Measurements from ENCODE around the gene C4orf17. TPM values are rescaled to one million over a fixed set of nuclear protein-coding genes. Genes with fewer than 3 reads are reported as not detected.

C4orf17 gene
- total RNA-seq, 1 donor from 2014 or later = not detected

- no peak for DNase-seq (ENCODE audit: low read depth)
Observed at GRCh38 chr4:99536848-99537247, 26.0 kb downstream of the C4orf17 start.

DNA sequence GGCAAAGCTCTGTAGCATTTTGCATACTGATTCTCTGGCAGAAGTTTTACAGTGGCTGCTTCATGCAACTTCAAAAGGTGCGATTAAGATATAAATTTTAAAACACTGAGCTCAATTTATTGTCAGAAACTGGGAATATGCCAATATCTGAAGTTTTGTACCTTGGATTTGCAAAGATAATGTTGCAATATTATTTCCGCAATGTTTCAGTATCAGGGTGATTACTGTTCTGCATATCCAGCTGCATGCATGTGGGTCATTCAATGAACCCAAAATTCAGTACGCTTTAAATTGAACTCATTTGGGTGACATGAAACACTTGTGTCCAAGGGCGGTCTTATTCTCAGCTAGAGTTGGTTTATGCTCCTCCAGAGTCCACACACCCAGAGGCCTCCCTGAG, 26.9 kb downstream of the C4orf17 start:
- DNase-seq (ENCODE audit: low read depth) = no peak

GRCh38 chr4:99540277-99540939, 29.6 kb downstream of the C4orf17 start:
- DNase-seq (ENCODE audit: low read depth) = no peak

- no peak for DNase-seq (ENCODE audit: low read depth)
Observed at GRCh38 chr4:99552872-99553271, 42.1 kb downstream of the C4orf17 start.

DNA sequence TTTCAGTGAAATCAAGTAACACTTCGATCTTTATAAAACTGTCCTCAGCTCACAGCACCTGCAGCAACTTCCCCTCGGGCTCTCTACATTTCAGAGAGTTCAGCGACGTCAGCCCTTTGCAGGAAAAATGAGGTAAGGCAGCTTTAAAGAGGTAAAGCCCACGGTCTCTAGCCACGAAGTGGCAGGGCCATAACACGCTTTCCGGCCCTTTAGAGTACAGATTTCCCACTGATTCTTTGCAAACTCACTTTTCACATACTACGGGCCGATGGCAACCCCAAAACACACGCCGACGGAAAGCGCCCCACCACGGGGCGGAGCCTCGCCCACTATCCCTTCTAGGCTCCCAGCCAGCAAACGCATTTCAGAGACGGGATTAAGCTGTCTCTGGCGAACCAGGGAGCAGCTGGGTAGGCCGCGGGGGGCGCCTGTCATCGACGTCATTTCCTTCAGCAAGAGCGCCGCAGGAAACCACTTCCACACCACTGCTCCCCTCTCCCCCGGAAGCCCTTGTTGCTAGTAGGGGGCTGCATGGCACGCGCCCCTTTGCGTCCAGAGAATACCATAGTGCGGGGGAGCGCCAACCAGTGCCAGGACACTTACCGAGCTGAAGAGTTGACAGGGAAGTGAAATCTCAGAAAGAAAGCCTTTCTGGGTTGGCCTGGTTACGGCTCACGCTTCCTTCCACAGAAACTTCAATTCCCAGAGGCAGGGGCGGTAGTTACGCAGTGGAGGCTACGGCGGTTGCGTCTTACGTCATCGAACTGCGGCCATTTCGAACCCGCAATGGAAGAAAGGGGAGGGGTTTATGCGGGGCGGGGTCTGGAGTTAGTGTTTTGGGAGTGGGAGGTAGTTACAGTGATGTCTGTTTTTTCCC, 52.7 kb downstream of the C4orf17 start, which contains the start of gene TRMT10A:
TSS of gene TRMT10A (minus strand) at position 730 of the 877 bp plus-strand sequence. CDS start 4,701 bp downstream, outside the sequence.
- DNase-seq (ENCODE audit: low read depth) = peak; percentile 99

- peak; percentile 66 for DNase-seq (ENCODE audit: low read depth)
Observed at GRCh38 chr4:99564921-99565320, 54.1 kb downstream of the C4orf17 start.

GRCh38 chr4:99571883-99572282, 61.1 kb downstream of the C4orf17 start:
- DNase-seq (ENCODE audit: low read depth) = no peak

- peak; percentile 23 for DNase-seq (ENCODE audit: low read depth)
Observed at GRCh38 chr4:99572527-99573240, 61.9 kb downstream of the C4orf17 start.

DNA sequence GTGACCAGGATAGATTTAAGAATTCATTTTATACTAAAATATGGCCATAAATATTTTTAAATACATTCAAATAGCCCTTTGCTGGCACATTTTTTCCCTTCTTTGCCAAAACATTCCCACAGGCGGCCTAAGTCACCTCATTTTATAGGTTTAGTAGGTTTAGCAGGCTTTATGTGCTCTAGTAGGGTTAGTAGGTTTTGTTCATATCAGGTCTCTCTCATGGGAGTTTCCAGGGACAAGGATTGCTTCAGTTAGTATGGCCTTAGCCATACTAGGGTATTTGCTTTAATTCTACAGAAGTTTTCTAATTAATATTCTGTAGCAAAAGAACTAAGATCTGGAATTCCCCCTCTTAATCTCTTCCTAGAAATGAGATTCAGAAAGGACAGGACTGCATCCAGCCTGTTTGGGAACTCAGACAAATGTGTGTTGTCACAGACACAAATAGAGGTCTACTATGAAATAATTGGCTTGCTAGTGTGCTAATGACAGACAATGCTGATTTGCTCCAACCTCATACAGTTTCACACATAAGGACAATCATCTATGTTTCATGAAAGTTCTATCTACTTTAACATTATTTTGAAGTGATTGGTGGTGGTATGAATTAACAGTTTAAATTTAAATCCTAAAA, 63.0 kb downstream of the C4orf17 start:
- no peak for DNase-seq (ENCODE audit: low read depth)

GRCh38 chr4:99574530-99575324, 63.9 kb downstream of the C4orf17 start, which contains the start of gene MTTP:
Gene MTTP (plus strand): TSS chr4:99574824. CDS start chr4:99574910, 86 bp downstream.
- no peak for DNase-seq (ENCODE audit: low read depth)

- no peak for DNase-seq (ENCODE audit: low read depth)
Observed at GRCh38 chr4:99578714-99579113, 67.9 kb downstream of the C4orf17 start.

GRCh38 chr4:99585516-99585915, 74.7 kb downstream of the C4orf17 start:
- DNase-seq (ENCODE audit: low read depth) = no peak

DNA sequence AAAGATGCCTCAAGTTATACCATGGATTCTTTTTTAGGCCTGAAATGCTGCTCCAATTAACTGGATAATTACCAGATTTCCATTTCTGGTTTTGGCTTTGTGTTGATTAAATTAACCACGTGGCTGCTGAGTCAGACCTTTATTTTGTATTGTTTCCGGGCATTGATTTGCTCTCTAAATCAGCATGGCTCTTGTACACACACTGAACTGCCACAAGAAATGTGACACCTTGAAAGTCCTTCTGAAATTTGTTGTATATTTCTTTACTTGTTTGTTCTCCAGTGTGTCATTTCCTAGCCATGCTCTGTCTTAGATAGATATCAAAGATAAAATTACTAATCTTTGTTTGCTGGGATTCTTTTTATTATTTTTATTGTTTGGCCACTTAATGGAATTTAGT, 75.5 kb downstream of the C4orf17 start:
- DNase-seq (ENCODE audit: low read depth) = no peak

DNA sequence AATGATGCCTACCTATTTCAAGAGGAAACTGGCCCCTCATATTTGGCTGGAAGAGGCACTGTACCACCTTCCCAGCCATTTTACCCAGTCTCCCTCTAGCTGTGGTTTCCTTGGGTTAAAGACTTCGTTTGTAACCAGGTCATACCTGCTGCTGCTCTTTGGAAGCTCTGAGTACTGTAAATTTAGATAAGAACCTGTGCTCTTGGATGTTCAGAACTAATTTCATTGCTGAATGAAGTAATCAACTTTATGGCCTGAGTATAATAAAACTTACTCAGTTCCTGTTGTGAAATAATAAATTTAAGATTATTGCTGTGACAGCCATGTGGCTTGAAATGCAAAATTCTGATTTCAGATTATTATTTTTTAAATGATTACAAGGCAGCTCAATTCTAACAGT, 76.0 kb downstream of the C4orf17 start:
- no peak for DNase-seq (ENCODE audit: low read depth)

DNA sequence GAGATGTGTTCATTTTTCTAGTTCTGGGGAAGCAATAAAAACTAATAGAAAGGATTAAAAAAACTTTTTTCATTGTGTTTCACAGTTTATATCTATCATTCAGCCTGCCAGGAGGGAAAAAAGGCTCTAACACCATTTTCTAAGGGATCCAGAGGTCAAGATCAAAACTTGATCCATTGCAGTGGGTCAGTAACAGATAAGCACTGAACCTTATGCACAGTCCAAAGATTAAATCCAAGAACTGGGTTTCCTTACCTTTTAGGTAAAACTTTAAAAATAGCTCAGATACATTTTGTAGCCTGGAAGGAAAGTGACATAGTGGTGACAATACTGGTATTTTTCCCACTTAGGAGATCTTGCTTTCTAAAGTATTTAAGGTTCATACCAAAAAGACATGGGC, 76.5 kb downstream of the C4orf17 start:
- DNase-seq (ENCODE audit: low read depth) = no peak

DNA sequence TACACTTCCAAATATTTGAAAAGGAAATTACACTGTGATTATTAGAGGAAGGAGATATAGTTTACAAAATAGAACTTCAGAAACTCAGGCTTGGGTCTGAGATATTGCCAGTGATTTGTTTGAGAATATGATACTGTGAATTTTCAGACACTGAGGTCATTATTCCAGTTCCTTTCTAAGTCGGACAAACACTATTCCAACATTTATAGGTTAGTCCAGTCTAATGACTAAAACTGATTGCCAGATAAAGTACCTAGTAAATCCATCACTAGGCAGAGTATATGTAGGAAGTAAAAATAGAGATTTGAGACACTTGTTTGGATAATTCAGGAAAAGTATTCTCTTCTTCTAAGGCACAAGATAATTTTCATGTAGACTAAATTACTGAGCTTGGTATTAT, 77.0 kb downstream of the C4orf17 start:
- DNase-seq (ENCODE audit: low read depth) = no peak

GRCh38 chr4:99591757-99592156, 80.9 kb downstream of the C4orf17 start:
- no peak for DNase-seq (ENCODE audit: low read depth)
